Body of pancreas (tissue), 4 donors: ENCODE data around the gene ZNF732.

Experiments
- CTCF ChIP-seq, 7 experiments: fragments of 450-650 bp in 4 of 7; fragments of 200-600 bp in 3 of 7; sonication (generic) in 3 of 7; IDR thresholded peaks; one replicate each; pipeline ENCODE4 v1.5.1; 2016 to 2019; ENCODE audit warnings: antibody characterized with exemption in 7 of 7
- POLR2A ChIP-seq, 3 donors: fragments of 450-650 bp; IDR thresholded peaks; one replicate each; pipeline ENCODE4 v1.6.1; 2016; ENCODE audit warnings: antibody characterized with exemption in 3 of 3, mild to moderate bottlenecking in 2 of 3

DNA sequence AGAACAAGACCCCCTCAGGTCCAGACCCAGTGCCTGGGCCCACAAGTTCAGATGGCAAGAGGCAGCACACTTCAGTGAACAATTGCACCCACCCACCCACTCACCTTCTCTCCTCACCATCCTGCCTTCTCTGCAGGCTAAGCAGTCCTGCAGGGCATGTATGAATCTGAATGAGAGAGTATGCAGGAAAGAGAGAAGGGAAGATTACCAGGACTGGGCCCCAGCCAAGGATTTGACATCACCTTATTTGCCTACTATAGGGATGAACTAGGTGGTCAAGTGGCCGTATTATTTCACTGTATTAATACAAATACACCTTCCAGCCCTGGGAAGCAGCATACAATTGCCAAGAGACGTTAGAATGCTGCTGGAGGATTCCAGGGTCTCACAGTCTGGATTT lies 30.2 kb upstream of the ZNF732 start:
- TF ChIP-seq CTCF (IDR thresholded peaks at IDR 0.05) (no peak), POLR2A (IDR thresholded peaks at IDR 0.05) (no peak)
